HepG2 (cell line): ENCODE results near the gene CLN6. TPM values are rescaled to one million over a fixed set of nuclear protein-coding genes. Genes with fewer than 3 reads are reported as not detected.
A peak's percentile ranks its signal among the peaks of the same experiment; 100 is the strongest.

Experiments
- BRCA1 ChIP-seq: sonication (generic); formaldehyde crosslinking; IDR thresholded peaks from 2 replicates; pipeline ENCODE4 v1.4.0; 2020; ENCODE audit warnings: missing genetic modification reagents
- CEBPB ChIP-seq: IDR thresholded peaks from 2 replicates; pipeline ENCODE4 v1.6.1; 2011; ENCODE audit warnings: low read depth, low read length, improper control_type of control experiment, borderline replicate concordance
- EZH2 ChIP-seq: conservative IDR thresholded peaks from 2 replicates; pipeline ENCODE4 v1.6.1; 2012; ENCODE audit warnings: mild to moderate bottlenecking, low read depth, low read length, moderate library complexity
- FOXJ3 ChIP-seq: sonication (generic); formaldehyde crosslinking; IDR thresholded peaks from 2 replicates; pipeline ENCODE4 v1.4.0; 2020; ENCODE audit warnings: missing genetic modification reagents, mild to moderate bottlenecking, borderline replicate concordance
- HDAC6 ChIP-seq: fragments of 200-600 bp; sonication (generic); IDR thresholded peaks from 2 replicates; pipeline ENCODE4 v1.7.0; 2017; ENCODE audit warnings: mild to moderate bottlenecking, antibody characterized with exemption, low read length, low read depth
- MLLT10 ChIP-seq: sonication (generic); formaldehyde crosslinking; IDR thresholded peaks from 2 replicates; pipeline ENCODE4 v1.4.0; 2020; ENCODE audit warnings: missing genetic modification reagents
- PAWR ChIP-seq: sonication (generic); formaldehyde crosslinking; IDR thresholded peaks from 2 replicates; pipeline ENCODE4 v1.4.0; 2020; ENCODE audit warnings: missing genetic modification reagents, mild to moderate bottlenecking, borderline replicate concordance
- PLSCR1 ChIP-seq: sonication (generic); formaldehyde crosslinking; IDR thresholded peaks from 2 replicates; pipeline ENCODE4 v1.5.0; 2020; ENCODE audit warnings: missing genetic modification reagents, mild to moderate bottlenecking, borderline replicate concordance
- POLR2AphosphoS2 ChIP-seq: IDR thresholded peaks from 2 replicates; pipeline ENCODE4 v1.6.1; 2011; ENCODE audit warnings: low read depth, low read length, improper control_type of control experiment
- RXRA ChIP-seq: sonication (generic); formaldehyde crosslinking; IDR thresholded peaks from 2 replicates; pipeline ENCODE4 v1.5.1; 2020; ENCODE audit warnings: missing genetic modification reagents
- UBTF ChIP-seq: sonication (generic); formaldehyde crosslinking; IDR thresholded peaks from 2 replicates; pipeline ENCODE4 v1.4.0; 2020; ENCODE audit warnings: mild to moderate bottlenecking, missing genetic modification reagents
- ZBTB1 ChIP-seq: sonication (generic); formaldehyde crosslinking; IDR thresholded peaks from 2 replicates; pipeline ENCODE4 v1.4.0; 2020; ENCODE audit warnings: missing genetic modification reagents, borderline replicate concordance
- ZBTB7B ChIP-seq: sonication (generic); formaldehyde crosslinking; IDR thresholded peaks from 2 replicates; pipeline ENCODE4 v1.4.0; 2020; ENCODE audit warnings: missing genetic modification reagents
- ZNF12 ChIP-seq: sonication (generic); formaldehyde crosslinking; IDR thresholded peaks from 2 replicates; pipeline ENCODE4 v1.5.0; 2020; ENCODE audit warnings: missing genetic modification reagents
- ZNF407 ChIP-seq: sonication (generic); formaldehyde crosslinking; IDR thresholded peaks from one replicate; pipeline ENCODE4 v1.5.1; 2020; ENCODE audit warnings: mild to moderate bottlenecking, missing genetic modification reagents; ENCODE audit errors: not compliant biosample characterization
- ZNF589 ChIP-seq: sonication (generic); formaldehyde crosslinking; conservative IDR thresholded peaks from 2 replicates; pipeline ENCODE4 v1.8.0; 2022; ENCODE audit warnings: mild to moderate bottlenecking, moderate library complexity, missing genetic modification reagents
- ZNF772 ChIP-seq: sonication (generic); formaldehyde crosslinking; IDR thresholded peaks from 2 replicates; pipeline ENCODE4 v1.5.0; 2020; ENCODE audit warnings: mild to moderate bottlenecking, missing genetic modification reagents
- ZNF775 ChIP-seq: sonication (generic); formaldehyde crosslinking; IDR thresholded peaks from 2 replicates; pipeline ENCODE4 v1.4.0; 2020; ENCODE audit warnings: missing genetic modification reagents, mild to moderate bottlenecking, moderate library complexity, borderline replicate concordance
- polyA plus RNA-seq, 8 experiments: library from polyadenylated mRNA; depleted of rRNA in 3 of 8; stranded (reverse) in 7 of 8; unstranded in 1 of 8; fragments of >200 nt; fragmentation: Illumina TruSeq in 4 of 8; extraction: Trizol in 4 of 8; gene quantifications; 2 replicates each; pipeline versions ENCODE4 v1.2.1 to v1.2.3, GENCODE V29; 2011 to 2016; ENCODE audit warnings: low read depth in 4 of 8, missing spikeins in 1 of 8, mixed read lengths in 1 of 8; ENCODE audit not compliant: insufficient read depth in 1 of 8
- total RNA-seq, 5 experiments: library from RNA; depleted of rRNA; stranded (reverse); fragments of >200 nt; fragmentation: Illumina TruSeq; extraction: Trizol; gene quantifications; 2 replicates each; pipeline ENCODE4 v1.2.3, GENCODE V29; 2016; ENCODE audit warnings: low read depth in 1 of 5

CLN6 gene
- total and polyA plus RNA-seq, 2 of the 13 experiments (the other 11 are each of a cell fraction or from before 2014, with no cell fraction given), result 24.9 to 27.1 TPM

GRCh38 chr15:68277603-68278344 lies 48.2 kb upstream of the CLN6 start, which contains the start of gene FEM1B (continued):
- no peak for TF ChIP-seq ZNF407 (CRISPR knock-in tag)
- TF ChIP-seq ZBTB1 (CRISPR knock-in tag), result no peak; the same call in 1 of the 2 replicates
- peak; percentile 53; the same call in 1 of the 2 replicates for TF ChIP-seq CEBPB
- 0 out of 2 replicates have a peak, but pooled peaks have one; percentile 60 for TF ChIP-seq MLLT10 (CRISPR knock-in tag)
- TF ChIP-seq FOXJ3, result peak; percentile 22; the same call in 1 of the 2 replicates
- no peak for TF ChIP-seq EZH2
- TF ChIP-seq HDAC6, result no peak
- TF ChIP-seq ZNF772 (CRISPR knock-in tag), result peak; percentile 95
- TF ChIP-seq UBTF, result peak; percentile 97
- no peak for TF ChIP-seq ZNF12 (CRISPR knock-in tag)
- TF ChIP-seq ZNF589 (CRISPR knock-in tag), result peak; percentile 44
- peak; percentile 94 for TF ChIP-seq ZBTB7B (CRISPR knock-in tag)
- no peak for TF ChIP-seq PAWR
- TF ChIP-seq PLSCR1 (CRISPR knock-in tag), result no peak
- peak; percentile 73 for TF ChIP-seq RXRA
- TF ChIP-seq BRCA1 (CRISPR knock-in tag), result peak; percentile 91
- no peak for TF ChIP-seq ZNF775 (CRISPR knock-in tag)
- no peak for TF ChIP-seq POLR2AphosphoS2
